Fibroblast of mammary gland (primary cell): ENCODE results near the gene SLX4IP.

Experiments
- DNase-seq: peaks from one replicate; pipeline ENCODE4 v3.0.0-alpha.2; 2010; ENCODE audit warnings: low read depth
- H3K4me3 ChIP-seq: 2 replicates; pipeline ENCODE4 v1.5.1; 2011; ENCODE audit warnings: low read depth, mild to moderate bottlenecking, low read length, moderate library complexity; ENCODE audit not compliant: control insufficient read depth
- TF ChIP-seq, protein P1 (sequence below): conservative IDR thresholded peaks from 2 replicates; pipeline ENCODE4 v1.5.1; 2011; ENCODE audit warnings: low read depth, low read length, inconsistent platforms; ENCODE audit not compliant: control insufficient read depth, insufficient read depth

SLX4IP gene

DNA sequence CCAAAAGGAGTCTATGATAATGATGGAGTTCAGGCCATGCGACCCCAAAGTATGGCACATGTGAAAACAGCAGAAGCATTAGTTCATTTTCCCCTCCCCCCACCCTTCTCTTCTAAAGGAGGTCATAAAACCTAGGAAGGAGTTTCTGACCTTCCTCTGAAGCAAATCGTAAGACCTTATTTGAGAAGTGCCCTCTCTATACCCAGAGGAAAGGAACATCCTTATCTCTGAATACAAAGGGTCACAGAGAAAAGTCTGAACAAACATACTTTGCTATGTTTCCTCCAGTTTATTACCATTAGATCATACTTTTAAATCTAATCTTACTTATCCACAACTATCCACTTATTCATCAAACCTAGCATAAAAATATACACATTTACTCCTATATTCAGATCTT, 48.6 kb downstream of the SLX4IP start:
- H3K4me3 ChIP-seq = no peak overlapping the region
- no peak for DNase-seq
- TF ChIP-seq, protein P1, sequence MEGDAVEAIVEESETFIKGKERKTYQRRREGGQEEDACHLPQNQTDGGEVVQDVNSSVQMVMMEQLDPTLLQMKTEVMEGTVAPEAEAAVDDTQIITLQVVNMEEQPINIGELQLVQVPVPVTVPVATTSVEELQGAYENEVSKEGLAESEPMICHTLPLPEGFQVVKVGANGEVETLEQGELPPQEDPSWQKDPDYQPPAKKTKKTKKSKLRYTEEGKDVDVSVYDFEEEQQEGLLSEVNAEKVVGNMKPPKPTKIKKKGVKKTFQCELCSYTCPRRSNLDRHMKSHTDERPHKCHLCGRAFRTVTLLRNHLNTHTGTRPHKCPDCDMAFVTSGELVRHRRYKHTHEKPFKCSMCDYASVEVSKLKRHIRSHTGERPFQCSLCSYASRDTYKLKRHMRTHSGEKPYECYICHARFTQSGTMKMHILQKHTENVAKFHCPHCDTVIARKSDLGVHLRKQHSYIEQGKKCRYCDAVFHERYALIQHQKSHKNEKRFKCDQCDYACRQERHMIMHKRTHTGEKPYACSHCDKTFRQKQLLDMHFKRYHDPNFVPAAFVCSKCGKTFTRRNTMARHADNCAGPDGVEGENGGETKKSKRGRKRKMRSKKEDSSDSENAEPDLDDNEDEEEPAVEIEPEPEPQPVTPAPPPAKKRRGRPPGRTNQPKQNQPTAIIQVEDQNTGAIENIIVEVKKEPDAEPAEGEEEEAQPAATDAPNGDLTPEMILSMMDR = no peak

DNA sequence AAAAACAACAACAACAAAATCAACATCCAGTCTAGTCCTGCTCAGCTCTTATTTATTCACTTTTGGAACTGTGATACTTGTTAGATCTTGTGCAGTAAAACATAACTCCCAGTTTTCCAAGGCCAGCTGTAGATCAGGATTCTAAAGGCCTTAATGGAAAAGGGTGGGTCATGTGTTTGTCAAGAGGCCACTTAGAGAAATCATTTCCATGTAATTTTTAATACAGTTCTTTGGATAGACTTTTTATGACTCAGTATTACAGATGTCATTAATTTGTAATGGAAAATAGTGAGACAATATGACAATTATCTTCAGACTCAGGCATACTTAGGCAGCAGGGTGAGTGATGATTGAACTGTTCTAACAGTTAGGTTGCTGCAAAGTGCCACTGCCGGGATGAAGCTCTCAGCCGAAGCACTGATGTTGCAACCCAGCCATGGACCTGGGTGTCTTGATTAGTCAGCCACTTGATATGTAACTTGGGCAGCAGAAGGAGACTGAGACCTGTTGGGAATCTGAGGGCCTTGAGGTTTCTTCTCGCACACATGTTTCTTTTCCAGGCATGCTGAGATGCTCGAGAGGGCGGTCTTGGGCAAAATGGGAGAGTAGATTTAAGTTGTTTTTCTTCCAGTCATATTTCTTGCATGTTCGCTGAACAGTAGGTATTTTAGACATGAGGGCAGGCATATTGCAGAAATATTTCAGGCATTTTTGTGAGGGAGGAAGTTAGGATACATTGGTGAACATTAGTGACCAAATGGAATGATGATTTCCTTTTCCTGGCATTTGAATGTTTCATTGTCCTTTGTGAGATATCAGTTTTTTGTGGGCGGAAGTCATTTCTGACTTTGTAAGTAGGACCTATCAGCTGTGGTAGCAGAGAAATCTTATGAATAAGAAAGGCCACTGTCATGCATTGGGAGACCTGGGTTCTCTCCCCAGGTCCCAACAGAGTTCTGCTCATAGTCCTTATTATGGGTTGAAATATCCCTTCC, 52.3 kb downstream of the SLX4IP start:
- no peak overlapping the region for H3K4me3 ChIP-seq
- TF ChIP-seq, protein P1 = no peak
- DNase-seq = peak; percentile 78

DNA sequence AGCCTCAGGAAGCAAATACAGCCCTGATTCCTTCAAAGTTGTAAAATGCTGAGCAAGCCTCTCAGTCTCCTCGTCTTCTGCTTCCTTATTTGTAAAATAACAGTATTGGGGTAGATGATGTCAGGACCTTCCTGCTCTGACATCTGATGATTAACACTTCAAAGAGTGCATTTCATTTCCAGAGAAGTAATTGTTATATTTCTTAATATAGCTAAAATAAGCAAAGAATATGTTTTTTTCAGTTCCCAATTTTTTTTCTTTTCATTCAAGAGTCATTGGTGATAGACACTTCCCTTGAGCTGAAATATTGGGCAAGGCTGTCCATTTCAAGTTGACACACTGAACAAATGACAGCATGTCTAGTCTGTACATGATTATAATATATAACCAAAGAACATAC, 53.4 kb downstream of the SLX4IP start:
- no peak for DNase-seq
- TF ChIP-seq, protein P1 = no peak

DNA sequence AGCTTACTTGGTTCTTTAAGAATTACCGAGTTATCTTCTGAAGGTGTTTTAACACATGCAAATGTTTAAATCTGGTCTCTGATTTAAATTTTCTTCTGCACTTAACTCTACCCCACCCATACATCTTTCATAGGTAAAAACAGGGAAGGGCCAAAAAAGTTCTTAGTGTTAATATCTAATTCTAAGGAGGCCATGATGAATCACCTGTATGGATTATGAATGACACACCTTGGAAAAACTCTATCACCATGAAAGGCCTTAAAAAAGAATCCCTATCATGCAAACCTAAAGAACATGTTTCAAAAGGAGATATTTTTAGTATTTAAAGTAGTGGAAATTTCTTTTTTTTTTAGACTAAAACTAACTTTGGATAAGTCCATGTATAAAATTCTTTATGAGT, 54.7 kb downstream of the SLX4IP start:
- no peak for DNase-seq
- TF ChIP-seq, protein P1 = no peak
- H3K4me3 ChIP-seq = no peak overlapping the region

More for the DNA sequence above, 53.4 kb downstream of the SLX4IP start:
- no peak overlapping the region for H3K4me3 ChIP-seq

DNA sequence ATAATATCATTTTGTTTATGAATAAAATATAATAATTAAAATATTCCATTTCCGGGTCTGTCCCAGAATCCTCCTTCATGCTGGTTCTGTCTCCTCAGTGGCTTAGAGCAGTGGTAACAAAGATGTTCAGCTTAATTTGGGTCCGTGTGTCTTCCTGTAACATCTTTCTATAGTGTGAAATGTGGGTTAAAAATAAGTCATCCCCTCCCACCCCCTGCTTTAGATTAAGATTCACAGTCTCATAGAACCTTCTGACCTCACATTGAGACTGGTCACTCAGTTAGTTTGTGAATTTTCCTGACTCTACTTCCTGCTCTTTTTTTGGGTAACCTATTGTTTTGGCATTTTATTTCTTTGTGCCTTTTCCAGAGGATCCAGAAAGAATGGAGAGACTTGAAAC, 55.2 kb downstream of the SLX4IP start:
- H3K4me3 ChIP-seq = no peak overlapping the region
- no peak for DNase-seq
- TF ChIP-seq, protein P1 = no peak

DNA sequence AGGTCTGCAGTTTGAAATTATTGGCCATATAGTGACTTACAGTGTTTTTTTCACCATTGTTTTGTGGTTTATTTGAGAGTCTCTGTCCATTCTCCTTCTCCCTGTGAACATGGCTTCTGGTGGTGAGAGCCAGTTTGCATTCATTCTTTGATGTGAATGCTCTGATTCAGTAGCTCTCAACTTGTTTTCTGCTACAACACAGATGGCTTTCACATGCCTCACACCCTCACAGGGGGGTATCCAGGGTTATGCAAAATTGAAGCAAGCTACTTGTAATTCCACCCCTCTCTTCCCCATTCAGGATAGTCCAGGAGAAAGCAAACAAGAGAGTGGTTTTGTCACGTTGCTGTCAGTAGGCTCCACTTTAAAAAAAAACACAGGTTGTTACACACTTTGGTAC, 55.6 kb downstream of the SLX4IP start:
- peak; percentile 45 for DNase-seq
- TF ChIP-seq, protein P1 = no peak
- H3K4me3 ChIP-seq = no peak overlapping the region
